Tibial artery (tissue), 4 donors: ENCODE results near the gene TMEM156.

Source experiments
- DNase-seq, 2 donors: peaks; one replicate each; pipeline ENCODE4 v3.0.0-alpha.2; 2019
- H3K27ac ChIP-seq, 2 donors: fragments of 200-600 bp; sonication (generic) in 1 of 2; 1 replicate in 1 of 2; 2 replicates in 1 of 2; pipeline ENCODE4 v1.5.1; 2018 to 2019; ENCODE audit warnings: mild to moderate bottlenecking in 1 of 2
- H3K27me3 ChIP-seq, 2 donors: fragments of 200-600 bp; sonication (generic) in 1 of 2; one replicate each; pipeline versions ENCODE4 v1.5.1 to v1.6.0; 2016 to 2019
- H3K36me3 ChIP-seq, 3 donors: fragments of 200-600 bp; sonication (generic) in 2 of 3; one replicate each; pipeline ENCODE4 v1.5.1; 2016 to 2019; ENCODE audit warnings: mild to moderate bottlenecking in 2 of 3
- H3K4me1 ChIP-seq, 4 donors: fragments of 200-600 bp; sonication (generic) in 2 of 4; 1 replicate in 3 of 4; 2 replicates in 1 of 4; pipeline ENCODE4 v1.5.1; 2016 to 2019
- H3K4me3 ChIP-seq, 2 donors: fragments of 200-600 bp; sonication (generic) in 1 of 2; 1 replicate in 1 of 2; 2 replicates in 1 of 2; pipeline ENCODE4 v1.5.1; 2018 to 2019; ENCODE audit warnings: mild to moderate bottlenecking in 2 of 2
- H3K9me3 ChIP-seq, 3 donors: fragments of 200-600 bp; sonication (generic) in 1 of 3; one replicate each; pipeline ENCODE4 v1.5.1; 2016 to 2019
- intact Hi-C: fragments of 100-400 bp; cut with DNase I; formaldehyde crosslinking; loops from one replicate; pipeline ENCODE4 v1.15.0; 2023; ENCODE audit warnings: low total_unique reads
- TF ChIP-seq, protein P1 (sequence below), 2 experiments: fragments of 200-600 bp in 1 of 2; fragments of 450-650 bp in 1 of 2; IDR thresholded peaks; one replicate each; pipeline ENCODE4 v1.5.1; 2017 to 2019; ENCODE audit warnings: antibody characterized with exemption in 2 of 2, mild to moderate bottlenecking in 1 of 2, moderate library complexity in 1 of 2

TMEM156 gene

DNA sequence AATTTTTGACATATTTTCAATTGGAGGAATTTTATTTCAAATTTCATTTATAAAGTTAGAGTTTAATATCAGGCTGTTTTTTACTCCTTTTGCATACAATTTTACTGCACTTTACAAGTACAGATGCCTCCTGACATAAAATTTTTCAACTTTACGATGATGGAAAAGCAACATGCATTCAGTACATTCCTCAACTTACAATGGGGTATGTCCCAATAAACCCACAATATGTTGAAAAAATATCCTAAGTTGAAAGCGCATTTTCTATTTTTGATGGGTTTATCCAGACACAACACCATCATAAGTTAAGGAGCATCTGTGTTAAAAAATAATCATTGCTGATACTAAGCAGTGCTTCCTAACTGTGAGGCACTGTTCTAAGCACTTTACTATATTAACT is 34.2 kb upstream of the TMEM156 start:
- TF ChIP-seq, protein P1, sequence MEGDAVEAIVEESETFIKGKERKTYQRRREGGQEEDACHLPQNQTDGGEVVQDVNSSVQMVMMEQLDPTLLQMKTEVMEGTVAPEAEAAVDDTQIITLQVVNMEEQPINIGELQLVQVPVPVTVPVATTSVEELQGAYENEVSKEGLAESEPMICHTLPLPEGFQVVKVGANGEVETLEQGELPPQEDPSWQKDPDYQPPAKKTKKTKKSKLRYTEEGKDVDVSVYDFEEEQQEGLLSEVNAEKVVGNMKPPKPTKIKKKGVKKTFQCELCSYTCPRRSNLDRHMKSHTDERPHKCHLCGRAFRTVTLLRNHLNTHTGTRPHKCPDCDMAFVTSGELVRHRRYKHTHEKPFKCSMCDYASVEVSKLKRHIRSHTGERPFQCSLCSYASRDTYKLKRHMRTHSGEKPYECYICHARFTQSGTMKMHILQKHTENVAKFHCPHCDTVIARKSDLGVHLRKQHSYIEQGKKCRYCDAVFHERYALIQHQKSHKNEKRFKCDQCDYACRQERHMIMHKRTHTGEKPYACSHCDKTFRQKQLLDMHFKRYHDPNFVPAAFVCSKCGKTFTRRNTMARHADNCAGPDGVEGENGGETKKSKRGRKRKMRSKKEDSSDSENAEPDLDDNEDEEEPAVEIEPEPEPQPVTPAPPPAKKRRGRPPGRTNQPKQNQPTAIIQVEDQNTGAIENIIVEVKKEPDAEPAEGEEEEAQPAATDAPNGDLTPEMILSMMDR (IDR thresholded peaks at IDR 0.05), result no peak
- DNase-seq, result no peak
- intact Hi-C loops, result no loop called here

DNA sequence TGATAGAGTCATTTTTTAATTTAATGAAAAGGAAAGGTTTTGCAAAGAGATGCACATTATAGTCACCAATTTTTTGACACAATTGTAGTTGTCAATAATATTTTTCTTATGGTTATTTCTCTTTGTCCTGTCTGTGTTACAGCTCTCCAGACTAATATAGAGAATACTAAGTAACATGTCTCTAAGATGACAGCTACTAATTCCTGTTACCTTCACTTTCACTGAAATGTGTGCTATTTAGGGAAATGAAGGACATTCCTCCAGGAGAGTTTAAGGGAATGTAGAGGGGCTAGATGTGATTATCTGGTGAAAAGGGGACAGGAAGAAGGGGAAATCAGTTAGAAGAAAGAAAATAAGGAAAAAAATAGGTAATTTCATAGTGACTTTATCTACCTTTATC is 31.2 kb upstream of the TMEM156 start:
- TF ChIP-seq, protein P1 (IDR thresholded peaks at IDR 0.05), result no peak
- Histone ChIP-seq H3K36me3 (no peaks in the 10 kb centered on the region), H3K9me3 (no peaks in the 10 kb centered on the region), H3K27ac (no peak overlapping the region), H3K27me3 (no peaks in the 10 kb centered on the region), H3K4me1 (no peaks in the 10 kb centered on the region), H3K4me3 (no peak overlapping the region)
- DNase-seq, result no peak
- intact Hi-C loops, result no loop called here

More for the DNA sequence above, 34.2 kb upstream of the TMEM156 start:
- H3K27ac ChIP-seq, result no peak overlapping the region
- H3K4me3 ChIP-seq, result no peak overlapping the region
- no peaks in the 10 kb centered on the region for H3K36me3 ChIP-seq
- H3K27me3 ChIP-seq, result no peaks in the 10 kb centered on the region
- H3K4me1 ChIP-seq, result no peaks in the 10 kb centered on the region
- no peaks in the 10 kb centered on the region for H3K9me3 ChIP-seq

DNA sequence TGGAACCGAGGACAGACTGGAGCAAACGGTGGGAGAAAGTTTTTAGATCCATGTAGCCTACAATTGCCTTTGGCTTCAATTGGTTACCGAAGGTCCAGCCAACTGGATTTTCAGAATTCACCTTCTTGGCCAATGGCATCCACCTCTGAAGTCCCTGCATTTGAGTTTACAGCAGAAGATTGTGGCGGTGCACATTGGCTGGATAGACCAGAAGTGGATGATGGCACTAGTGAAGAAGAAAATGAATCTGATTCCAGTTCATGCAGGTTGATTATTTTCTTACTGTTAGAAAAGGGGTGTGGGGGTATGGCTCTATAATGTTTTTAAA is 30.5 kb upstream of the TMEM156 start:
- no peak for DNase-seq
- Histone ChIP-seq H3K27me3 (no peaks in the 10 kb centered on the region), H3K27ac (no peak overlapping the region), H3K36me3 (no peaks in the 10 kb centered on the region), H3K4me1 (no peaks in the 10 kb centered on the region), H3K9me3 (no peaks in the 10 kb centered on the region), H3K4me3 (no peak overlapping the region)
- TF ChIP-seq, protein P1 (IDR thresholded peaks at IDR 0.05), result no peak
- intact Hi-C loops, result no loop called here

DNA sequence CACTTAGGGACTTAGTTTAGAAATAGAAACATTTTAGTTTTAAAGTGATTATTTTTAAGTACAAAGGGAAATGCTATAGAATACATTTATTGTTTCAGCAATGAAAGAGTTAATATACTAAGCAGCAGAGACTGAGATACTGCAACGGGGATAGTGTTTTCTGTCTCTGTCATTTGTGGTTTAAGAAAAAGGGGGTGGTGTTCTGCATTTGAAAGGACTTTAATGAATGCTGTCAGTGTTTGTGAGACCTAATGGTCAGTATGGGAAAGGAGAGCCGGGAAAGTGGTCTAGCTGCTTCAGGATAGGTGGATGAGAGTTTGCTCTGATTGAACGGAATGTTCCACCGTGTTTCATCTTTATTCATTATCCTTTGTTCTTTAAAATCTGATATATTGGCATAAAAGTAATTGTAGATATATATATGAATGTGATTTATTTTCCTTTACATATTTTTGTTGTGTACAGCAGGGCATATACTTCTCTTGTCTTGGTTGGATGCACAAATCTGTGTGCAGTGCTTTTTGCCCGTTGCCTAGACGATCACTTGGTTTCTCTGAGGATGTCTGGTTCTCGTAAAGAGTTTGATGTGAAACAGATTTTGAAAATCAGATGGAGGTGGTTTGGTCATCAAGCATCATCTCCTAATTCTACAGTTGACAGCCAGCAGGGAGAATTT is 30.0 kb upstream of the TMEM156 start, which contains the start of gene KLHL5:
Gene KLHL5, plus strand, starts transcription at position 139 of the 676 bp plus-strand sequence. Its CDS starts 421 bp downstream, at position 560.
- Histone ChIP-seq H3K4me1 (no peaks in the 10 kb centered on the region), H3K4me3 (no peak within 1 kb of the TSS), H3K27me3 (no peaks in the 10 kb centered on the region), H3K27ac (no peak within 1 kb of the TSS), H3K9me3 (no peaks in the 10 kb centered on the region), H3K36me3 (no peaks in the 10 kb centered on the region)
- intact Hi-C loops, result no loop called here
- TF ChIP-seq, protein P1 (IDR thresholded peaks at IDR 0.05), result no peak
- DNase-seq, result no peak

DNA sequence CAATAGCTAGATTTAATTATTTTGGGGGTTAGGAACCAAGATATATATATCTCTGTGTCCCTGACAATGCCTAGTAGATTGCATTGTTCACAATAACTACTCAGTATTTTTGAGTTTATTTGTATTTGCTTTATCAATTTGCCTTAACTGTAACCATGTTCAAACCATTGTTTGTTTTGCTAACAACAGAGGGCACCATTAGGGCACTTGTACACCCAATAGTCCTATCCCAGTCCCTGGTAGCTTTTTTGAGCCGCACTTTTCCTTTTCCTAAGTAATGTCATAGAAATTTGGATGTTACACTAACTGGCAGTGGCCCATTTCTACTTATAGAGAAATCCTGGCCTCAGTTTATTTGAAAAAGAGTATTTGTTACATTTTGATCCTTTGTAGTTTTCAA is 29.2 kb upstream of the TMEM156 start:
- Histone ChIP-seq H3K4me3 (no peak overlapping the region), H3K36me3 (no peaks in the 10 kb centered on the region), H3K9me3 (no peaks in the 10 kb centered on the region), H3K4me1 (no peaks in the 10 kb centered on the region), H3K27me3 (no peaks in the 10 kb centered on the region), H3K27ac (no peak overlapping the region)
- TF ChIP-seq, protein P1 (IDR thresholded peaks at IDR 0.05), result no peak
- DNase-seq, result no peak
- intact Hi-C loops, result no loop called here

DNA sequence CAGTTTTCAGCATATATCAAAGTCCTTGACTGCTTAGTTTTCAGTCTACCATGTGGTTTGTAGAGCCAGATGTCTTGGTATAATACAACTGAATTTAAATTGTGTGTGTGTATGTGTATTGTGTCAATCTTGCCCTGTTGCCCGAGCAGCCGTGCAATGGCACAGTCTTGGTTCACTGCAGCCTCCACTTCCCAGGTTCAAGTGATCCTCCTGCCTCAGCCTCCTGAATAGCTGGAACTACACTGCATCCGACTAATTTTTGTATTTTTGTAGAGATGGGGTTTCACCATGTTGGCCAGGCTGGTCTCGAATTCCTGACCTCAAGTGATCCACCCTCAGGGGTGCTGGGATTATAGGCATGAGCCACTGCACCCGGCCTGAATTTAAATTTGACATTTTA is 23.8 kb upstream of the TMEM156 start:
- no peak for DNase-seq
- intact Hi-C loops, result no loop called here
- H3K27ac ChIP-seq, result no peak overlapping the region
- no peaks in the 10 kb centered on the region for H3K4me1 ChIP-seq
- no peaks in the 10 kb centered on the region for H3K27me3 ChIP-seq
- no peak overlapping the region for H3K4me3 ChIP-seq
- H3K9me3 ChIP-seq, result no peaks in the 10 kb centered on the region
- TF ChIP-seq, protein P1 (IDR thresholded peaks at IDR 0.05), result no peak
- no peaks in the 10 kb centered on the region for H3K36me3 ChIP-seq
